Kidney capillary endothelial cell (primary cell): ENCODE measurements around the gene NEFH.
A peak's percentile ranks its signal among the peaks of the same experiment; 100 is the strongest.
"Not testable (repeated sequence)": the region's sequence is repeated elsewhere in the genome, so short reads cannot be mapped to it uniquely, and the experiment has no call there.

Source experiments
- DNase-seq: peaks from one replicate; pipeline ENCODE4 v3.0.0-alpha.2; 2018; ENCODE audit warnings: low spot score

Gene NEFH

DNA sequence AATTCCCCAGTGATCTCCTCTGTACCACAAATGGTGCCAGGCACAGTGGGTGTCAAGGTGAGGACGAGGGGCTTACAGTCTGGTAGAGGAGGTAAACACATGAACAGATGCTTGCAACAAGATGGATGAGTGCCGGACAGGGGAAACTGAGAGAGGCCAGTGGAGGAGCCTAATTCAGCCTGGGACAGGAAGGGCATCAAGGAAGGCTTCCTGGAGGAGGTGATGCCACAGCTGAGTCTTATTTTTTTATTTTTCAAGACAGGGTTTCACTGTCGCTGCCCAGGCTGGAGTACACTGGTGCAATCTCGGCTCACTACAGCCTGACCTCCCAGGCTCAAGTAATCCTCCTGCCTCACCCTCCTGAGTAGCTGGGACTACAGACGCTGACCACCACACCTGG lies 18.8 kb upstream of the NEFH start:
- no peak for DNase-seq

DNA sequence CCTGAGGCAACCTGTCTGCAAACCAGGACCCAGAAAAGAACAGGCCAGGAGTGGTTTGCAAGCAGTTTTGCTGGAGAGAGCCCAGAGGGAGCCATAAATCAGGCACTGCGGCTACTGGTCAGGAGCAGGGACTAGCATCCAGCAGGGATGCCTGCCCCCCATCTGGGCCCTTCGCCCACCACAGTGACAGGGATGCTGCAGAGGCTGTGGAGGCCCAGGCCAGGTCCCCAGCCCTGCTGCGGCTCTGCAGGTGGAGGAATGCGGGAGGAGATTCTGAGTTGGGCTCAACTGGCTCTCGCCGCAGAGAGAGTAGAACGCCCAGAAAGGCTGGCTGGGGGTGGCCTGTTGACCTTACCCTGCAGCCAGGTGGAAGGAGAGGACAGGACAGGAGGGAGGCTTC lies 16.4 kb upstream of the NEFH start:
- no peak for DNase-seq

DNA sequence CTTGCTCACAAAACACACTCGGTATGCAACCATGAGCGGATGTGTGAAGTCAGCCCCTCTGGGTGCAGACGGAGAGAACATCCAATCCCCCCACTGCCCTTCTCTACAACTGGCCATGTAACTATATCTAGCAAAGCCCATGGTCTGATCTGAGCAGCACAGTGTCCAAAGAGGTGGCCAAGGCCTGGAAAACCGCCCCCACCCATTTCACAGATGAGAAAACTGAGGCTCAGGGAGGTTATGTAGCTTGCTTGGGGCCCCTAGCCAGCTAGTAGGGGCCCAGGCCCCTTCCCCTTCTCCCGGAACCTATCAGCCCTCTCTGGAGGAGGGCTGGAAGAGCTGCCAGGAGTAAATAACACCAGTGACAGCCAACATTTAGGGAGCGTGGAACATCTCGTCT lies 15.4 kb upstream of the NEFH start:
- DNase-seq: no peak

DNA sequence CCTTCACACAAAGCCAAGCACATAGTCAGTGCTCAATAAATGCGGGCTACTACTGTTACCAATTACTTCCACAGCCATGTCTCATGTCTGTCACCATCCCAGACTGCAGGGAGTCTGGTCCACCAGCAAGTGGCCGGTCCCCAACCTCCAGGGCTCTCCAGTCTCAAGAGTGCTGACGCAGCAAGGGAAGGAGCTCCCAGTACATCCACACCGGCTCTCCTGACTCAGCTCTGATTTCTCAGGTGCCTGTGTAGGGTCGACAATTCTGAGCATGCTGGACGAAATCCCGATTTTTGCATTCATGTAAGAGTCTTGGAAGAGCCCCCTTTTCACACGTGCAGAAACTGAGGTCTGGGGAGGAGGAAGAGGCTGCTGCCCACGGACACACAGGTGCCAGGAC lies 10.3 kb upstream of the NEFH start:
- no peak for DNase-seq

DNA sequence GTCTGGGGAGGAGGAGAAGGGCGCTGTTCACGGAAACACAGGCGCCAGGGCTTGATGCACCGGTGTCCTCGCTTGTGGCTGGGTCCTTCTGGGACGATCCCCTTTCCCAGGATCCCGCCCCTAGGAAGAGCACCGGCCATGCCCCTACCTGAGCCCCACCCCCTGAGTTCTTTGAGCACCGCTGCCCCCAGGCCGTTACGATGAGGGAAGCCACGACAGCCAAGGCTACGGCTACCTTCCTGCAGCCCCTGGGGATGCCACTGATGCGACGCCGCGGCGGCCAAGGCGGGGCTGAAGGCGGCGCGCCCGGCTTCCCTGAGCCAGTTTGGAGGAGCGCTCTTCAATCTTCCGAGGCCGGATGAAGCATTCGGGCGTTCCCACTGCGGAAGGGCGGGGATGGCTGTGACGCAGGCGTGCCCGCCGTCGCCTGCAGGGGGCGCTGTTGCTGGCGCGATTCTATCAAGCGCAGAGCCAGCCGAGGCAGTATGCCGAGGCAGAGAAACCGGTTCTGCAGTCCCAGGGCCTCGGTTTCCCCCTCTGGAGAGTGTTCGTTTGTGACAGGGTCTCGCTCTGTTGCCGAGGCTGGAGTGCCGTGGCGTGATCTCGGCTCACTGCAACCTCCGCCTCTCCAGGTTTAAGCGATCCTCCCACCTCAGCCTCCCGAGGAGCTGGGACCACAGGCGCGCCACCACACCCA lies 9.7 kb upstream of the NEFH start:
- peak; percentile 50 for DNase-seq

DNA sequence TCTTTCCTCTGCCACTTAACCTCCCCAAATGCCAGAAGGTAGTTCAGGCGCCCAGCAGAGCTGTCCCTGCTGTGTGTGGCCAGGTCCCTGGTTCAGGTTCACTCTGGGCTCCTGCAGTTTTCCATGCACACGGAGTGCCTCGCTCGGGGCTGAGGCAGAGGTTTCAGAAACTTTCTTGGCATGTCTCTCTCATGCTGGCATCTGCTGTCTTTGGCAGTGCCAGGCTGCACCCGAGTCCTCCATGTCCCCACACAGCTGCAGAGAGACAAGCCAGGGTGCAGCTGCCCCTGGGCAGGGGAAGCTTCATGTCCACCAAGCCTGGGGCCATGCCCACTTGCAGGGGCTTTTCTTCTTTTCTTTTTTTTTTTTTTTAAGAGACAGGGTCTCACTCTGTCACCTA lies 7.0 kb upstream of the NEFH start:
- DNase-seq: no peak

DNA sequence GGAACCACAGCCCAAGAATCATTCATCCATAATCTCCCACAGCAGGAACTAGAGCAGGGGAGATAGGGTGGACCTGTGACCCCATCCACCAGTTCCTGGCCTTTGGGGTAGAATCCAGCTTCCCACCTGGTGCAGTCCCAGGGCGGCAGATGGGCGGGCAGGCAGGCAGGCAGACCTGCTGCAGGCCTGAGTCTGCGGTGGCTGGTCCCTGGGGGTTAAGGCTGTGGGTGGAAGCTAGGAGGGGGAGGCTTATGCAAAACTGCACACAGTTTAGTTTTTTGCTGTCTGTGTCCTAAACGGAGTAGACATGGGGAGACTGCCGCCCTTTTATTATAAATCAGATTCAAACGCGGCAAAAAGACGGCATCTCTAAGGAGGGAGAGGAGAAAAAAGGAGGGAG lies 4.5 kb upstream of the NEFH start:
- no peak for DNase-seq

DNA sequence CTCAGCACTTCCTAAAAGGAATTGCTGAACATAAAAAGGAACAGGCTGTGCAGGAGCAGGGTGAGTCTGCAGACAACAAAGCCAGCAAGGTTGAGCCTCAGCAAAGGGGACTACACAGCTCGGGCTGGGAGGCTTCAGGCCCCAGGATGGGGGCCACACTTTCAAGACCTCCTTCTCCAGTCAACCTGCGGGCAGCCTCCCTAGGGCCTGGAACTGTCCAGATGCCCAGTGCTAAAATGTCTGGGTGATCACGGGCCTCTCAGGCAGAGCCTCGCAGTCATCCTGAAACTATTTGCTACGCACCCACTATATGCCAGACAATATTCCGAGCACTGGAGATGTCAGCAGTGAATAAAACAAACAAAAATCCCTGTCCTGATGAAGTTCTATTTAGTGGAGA lies 3.9 kb upstream of the NEFH start:
- no peak for DNase-seq

DNA sequence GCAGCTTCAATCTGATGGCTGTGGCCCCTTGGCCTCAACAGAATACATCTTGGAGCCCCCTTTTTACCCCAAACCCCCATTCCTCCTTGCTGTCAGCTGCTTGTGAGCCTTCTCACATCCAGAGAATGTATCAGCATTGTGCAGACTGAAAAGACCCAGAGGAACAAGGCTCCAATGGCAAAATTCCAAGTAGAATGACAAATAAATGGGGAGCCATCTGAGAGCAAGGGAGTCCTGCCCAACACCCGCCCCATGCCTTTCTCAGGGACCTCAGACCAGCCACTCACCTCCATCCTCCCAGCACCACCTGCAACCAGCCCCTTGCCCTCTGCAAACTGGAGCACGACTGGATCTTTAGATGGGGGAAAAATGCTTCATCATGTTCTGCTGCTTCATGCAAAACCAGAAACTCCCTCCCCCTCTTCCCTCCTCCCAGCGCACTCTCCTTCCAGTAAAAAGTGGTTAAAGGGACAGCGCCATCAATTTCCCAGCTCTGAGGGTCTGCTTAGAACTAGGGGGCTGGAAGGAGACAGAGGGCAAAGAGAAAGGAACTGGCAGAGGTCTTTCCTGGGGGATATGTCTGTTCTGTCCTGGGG lies 2.2 kb upstream of the NEFH start:
- no peak for DNase-seq

DNA sequence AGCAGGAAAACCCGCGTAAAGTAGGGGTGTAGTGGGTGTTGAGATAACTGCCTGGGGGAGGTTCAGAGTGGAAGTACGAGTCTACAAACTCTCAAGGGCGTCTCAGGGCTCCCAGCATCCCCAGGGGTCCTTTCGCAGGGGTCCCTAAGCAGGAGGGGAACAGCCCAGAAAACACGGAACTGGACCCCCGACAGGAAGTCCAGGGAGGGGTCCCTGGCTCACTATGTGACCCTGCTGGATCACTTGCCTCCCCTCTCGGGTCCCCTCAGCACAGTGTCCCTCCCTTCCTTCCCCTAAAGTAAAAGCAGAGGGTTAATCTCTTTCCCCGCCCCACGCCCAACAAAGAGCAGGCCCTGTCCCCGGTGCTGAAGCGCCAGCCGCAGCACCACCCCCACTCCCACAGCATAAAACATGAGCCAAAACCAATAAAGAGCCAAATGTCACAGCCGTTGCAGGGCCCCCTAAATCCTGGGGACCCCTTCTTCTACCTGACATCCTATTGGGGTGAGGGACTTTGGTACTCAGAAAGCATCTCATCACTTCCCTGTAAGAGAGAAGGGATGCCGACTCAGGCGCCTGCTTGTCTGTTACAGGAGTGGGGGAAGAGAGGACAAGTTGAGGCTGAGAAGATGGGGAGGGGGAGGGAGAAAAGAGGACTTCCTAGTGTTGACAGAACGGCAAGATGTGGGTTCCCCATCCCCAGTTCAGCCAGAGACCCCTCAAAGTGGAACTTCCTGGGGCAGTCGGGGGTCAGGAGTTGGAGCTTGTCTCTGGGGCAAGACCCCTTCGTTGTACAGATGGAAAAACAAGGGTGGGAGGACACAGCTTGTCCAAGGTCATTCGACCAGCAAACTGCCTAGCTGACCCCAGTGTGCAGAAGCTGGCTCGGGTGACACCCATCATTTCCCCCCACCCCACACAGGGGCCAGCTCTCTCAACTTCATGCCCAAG lies 1.4 kb upstream of the NEFH start:
- DNase-seq: no peak

DNA sequence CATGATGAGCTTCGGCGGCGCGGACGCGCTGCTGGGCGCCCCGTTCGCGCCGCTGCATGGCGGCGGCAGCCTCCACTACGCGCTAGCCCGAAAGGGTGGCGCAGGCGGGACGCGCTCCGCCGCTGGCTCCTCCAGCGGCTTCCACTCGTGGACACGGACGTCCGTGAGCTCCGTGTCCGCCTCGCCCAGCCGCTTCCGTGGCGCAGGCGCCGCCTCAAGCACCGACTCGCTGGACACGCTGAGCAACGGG lies 169 bp downstream of the NEFH start:
- DNase-seq: no peak

DNA sequence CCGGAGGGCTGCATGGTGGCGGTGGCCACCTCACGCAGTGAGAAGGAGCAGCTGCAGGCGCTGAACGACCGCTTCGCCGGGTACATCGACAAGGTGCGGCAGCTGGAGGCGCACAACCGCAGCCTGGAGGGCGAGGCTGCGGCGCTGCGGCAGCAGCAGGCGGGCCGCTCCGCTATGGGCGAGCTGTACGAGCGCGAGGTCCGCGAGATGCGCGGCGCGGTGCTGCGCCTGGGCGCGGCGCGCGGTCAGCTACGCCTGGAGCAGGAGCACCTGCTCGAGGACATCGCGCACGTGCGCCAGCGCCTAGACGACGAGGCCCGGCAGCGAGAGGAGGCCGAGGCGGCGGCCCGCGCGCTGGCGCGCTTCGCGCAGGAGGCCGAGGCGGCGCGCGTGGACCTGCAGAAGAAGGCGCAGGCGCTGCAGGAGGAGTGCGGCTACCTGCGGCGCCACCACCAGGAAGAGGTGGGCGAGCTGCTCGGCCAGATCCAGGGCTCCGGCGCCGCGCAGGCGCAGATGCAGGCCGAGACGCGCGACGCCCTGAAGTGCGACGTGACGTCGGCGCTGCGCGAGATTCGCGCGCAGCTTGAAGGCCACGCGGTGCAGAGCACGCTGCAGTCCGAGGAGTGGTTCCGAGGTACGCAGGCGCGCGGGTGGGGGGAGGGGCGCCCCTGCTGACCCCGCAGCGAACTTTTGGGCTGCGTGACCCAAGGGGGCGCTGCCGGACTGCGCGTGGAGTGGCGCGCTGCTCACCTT lies 670 bp downstream of the NEFH start:
- DNase-seq: peak; percentile 46

DNA sequence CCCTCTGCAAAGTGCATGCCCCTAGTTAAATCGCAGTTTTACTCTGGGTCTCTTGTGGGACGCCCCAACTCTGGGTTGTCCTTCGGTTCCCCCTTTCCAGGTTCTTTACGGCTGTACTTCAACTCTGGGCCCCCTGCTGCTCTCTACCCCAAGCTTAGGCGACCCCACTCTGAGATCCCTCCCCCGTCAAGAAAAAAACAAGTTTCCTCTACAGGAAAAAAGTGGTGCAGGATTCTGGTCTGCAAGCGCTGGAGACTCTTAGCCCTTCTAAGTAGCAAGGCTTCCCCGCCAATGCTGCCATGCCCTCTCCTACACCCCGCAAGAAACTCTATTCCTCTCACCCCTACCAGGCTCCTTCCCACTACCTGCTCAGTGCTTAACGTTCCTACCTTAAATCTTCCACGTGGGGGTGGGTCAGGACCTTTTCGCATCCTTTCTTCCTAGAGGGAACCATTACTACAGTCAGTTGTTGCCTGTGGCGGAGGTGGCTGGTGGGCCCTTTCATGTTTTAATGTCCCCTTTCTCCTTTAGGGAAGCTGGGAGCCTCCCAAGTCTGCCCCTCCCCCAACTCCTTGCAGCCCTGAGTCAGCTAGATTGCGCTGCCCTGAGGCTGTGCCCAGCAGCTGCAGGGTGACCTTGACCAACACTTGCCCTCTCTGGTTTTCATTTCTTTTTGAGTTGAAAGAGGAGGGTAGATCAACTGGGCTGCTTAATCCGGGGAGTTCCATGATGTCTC lies 1.4 kb downstream of the NEFH start:
- no peak for DNase-seq

DNA sequence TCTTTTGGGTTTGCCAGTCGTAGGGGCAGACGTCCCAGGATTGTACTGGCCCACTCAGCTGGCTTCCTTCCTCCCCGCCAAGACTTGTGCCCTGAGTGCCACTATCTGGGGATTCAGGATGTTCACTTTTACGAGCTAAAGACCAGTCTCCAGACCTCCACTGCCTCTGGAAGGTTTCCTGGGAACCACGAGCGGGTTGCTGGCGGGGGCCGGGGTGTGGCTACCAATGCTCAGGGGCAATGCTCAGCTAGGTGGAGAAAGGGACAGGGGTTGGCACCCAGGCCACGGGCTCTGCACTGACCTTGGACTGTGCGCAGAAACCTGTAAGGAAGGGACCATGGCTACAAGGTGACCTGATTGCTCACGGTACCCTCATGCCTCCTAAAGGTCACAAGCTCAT lies 2.2 kb downstream of the NEFH start:
- DNase-seq: no peak

DNA sequence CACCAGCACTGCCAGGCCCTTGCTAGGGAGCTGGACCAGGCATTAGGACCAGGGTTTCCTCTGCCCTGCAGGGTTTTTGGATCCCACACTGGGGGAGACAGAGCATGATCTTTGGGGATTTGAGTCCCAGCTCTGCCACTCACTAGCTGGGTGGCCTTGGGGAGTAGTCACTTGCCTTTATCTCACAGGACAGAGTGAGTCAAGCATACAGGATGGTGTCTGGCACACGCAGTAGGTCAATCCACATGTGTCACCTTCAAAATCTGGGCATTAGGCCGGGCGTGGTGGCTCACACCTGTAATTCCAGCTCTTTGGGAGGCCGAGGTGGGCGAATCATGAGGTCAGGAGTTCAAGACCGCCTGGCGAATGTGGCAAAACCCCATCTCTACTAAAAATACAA lies 2.7 kb downstream of the NEFH start:
- no peak for DNase-seq

DNA sequence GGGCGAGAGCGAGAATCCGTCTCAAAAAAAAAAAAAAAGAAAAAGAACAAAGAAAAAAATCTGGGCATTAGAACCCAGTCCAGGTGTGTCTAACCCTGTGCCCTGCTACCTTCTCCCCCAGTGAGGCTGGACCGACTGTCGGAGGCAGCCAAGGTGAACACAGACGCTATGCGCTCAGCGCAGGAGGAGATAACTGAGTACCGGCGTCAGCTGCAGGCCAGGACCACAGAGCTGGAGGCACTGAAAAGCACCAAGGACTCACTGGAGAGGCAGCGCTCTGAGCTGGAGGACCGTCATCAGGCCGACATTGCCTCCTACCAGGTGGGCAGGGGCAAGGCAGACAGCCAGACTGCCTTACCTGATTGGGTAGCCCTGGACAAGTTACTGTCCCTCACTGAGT lies 3.2 kb downstream of the NEFH start:
- no peak for DNase-seq

DNA sequence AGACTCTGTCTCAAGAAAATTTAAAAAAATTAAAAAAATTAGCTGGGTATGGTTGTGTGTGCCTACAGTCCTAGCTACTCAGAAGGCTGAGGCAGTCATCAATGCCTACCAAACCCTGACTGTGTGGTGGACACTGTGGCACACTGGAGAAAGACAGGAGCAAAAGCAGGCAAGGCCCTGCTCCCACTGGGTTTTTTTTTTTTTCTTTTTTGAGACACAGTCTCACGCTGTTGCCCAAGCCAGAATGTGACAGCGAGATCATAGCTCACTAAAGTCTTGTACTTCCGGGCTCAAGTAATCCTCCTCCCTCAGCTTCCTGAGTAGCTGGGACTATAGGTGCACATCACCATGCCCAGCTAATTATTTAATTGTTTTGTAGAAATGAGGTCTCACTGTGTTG lies 4.6 kb downstream of the NEFH start:
- no peak for DNase-seq

DNA sequence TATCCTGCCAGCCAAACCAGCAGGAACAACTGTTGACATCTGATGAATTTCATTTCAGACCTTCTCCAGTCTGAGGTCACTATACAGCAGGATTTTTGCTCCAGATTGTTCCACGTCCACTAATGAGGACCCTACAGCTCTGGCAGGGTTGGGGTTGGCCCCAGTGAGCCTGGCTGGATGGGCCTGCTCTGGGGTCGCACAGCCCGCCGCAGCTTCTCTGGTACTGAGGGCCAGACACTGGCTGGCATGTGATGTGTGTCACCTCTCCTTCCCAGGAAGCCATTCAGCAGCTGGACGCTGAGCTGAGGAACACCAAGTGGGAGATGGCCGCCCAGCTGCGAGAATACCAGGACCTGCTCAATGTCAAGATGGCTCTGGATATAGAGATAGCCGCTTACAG lies 5.4 kb downstream of the NEFH start:
- no peak for DNase-seq

DNA sequence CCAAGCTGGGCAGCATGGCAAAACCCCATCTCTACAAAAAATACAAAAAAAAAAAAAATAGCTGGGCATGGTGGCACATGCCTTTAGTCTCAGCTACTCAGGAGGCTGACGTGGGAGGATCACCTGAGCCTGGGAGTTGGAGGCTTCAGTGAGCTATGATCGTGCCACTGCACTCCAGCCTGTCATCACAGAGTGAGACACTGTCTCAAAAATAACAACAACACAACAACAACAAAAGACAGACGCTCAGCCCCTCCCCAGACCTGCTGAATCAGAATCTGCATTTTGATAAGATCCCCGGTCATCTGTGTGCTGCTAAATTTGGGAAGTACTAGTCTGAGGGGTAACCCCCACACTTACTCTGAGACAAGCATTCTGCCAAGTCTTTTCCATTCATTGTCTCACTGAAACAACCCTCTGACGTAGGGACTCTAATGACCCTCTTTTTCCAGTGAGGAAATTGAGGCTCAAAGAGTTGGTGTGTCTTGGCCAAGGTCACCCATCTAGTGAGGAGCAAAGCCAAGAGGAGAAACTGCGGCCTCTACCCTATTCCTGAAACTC lies 7.5 kb downstream of the NEFH start:
- no peak for DNase-seq

DNA sequence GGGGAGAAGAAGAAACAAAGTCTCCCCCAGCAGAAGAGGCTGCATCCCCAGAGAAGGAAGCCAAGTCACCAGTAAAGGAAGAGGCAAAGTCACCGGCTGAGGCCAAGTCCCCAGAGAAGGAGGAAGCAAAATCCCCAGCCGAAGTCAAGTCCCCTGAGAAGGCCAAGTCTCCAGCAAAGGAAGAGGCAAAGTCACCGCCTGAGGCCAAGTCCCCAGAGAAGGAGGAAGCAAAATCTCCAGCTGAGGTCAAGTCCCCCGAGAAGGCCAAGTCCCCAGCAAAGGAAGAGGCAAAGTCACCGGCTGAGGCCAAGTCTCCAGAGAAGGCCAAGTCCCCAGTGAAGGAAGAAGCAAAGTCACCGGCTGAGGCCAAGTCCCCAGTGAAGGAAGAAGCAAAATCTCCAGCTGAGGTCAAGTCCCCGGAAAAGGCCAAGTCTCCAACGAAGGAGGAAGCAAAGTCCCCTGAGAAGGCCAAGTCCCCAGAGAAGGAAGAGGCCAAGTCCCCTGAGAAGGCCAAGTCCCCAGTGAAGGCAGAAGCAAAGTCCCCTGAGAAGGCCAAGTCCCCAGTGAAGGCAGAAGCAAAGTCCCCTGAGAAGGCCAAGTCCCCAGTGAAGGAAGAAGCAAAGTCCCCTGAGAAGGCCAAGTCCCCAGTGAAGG lies 9.2 kb downstream of the NEFH start:
- DNase-seq: not testable (repeated sequence)

DNA sequence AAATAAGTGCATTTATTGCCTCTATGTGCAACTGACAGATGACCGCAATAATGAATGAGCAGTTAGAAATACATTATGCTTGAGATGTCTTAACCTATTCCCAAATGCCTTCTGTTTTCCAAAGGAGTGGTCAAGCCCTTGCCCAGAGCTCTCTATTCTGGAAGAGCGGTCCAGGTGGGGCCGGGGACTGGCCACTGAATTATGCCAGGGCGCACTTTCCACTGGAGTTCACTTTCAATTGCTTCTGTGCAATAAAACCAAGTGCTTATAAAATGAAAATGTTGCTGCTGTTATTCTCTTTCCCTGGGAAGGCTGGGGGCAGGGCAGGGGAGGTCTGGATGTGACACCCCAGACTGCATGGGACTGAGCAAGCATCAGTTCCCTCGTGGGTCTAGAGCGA lies 11.0 kb downstream of the NEFH start:
- DNase-seq: no peak
